ENCODE results near the gene COPS8.

- TF ChIP-seq, protein P1, sequence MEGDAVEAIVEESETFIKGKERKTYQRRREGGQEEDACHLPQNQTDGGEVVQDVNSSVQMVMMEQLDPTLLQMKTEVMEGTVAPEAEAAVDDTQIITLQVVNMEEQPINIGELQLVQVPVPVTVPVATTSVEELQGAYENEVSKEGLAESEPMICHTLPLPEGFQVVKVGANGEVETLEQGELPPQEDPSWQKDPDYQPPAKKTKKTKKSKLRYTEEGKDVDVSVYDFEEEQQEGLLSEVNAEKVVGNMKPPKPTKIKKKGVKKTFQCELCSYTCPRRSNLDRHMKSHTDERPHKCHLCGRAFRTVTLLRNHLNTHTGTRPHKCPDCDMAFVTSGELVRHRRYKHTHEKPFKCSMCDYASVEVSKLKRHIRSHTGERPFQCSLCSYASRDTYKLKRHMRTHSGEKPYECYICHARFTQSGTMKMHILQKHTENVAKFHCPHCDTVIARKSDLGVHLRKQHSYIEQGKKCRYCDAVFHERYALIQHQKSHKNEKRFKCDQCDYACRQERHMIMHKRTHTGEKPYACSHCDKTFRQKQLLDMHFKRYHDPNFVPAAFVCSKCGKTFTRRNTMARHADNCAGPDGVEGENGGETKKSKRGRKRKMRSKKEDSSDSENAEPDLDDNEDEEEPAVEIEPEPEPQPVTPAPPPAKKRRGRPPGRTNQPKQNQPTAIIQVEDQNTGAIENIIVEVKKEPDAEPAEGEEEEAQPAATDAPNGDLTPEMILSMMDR (IDR thresholded peaks at IDR 0.05): peak; percentile 88 to 99 (median 92)
- TF ChIP-seq POLR2A (IDR thresholded peaks at IDR 0.05): no peak
Measured at GRCh38 chr2:237072067-237072931, 13.4 kb upstream of the COPS8 start.

Measured in Peyer's patch (tissue), 4 donors.